Heart right ventricle (tissue), 16 donors: ENCODE data around the gene TMIE. TPM values are rescaled to one million over a fixed set of nuclear protein-coding genes. Genes with fewer than 3 reads are reported as not detected.

Experiments
- ATAC-seq, 8 donors: fragments of 200-7000 bp; cut with Tn5 transposase; one replicate each; pipeline ENCODE4 v1.9.1; 2020; ENCODE audit warnings: mild to moderate bottlenecking in 8 of 8, moderate library complexity in 8 of 8, moderate number of reproducible peaks in 1 of 8
- DNase-seq, 2 donors: peaks; one replicate each; pipeline ENCODE4 v3.0.0-alpha.2; 2020
- H3K27ac ChIP-seq, 10 donors: fragments of 200-600 bp; sonication (generic) in 2 of 10; one replicate each; pipeline versions ENCODE4 v1.5.0 to v1.8.0; 2020 to 2022; ENCODE audit warnings: mild to moderate bottlenecking in 3 of 10
- H3K27me3 ChIP-seq, 7 donors: fragments of 200-600 bp; one replicate each; pipeline ENCODE4 v1.8.0; 2021 to 2022; ENCODE audit warnings: mild to moderate bottlenecking in 2 of 7
- H3K36me3 ChIP-seq, 9 donors: fragments of 200-600 bp; sonication (generic) in 1 of 9; one replicate each; pipeline versions ENCODE4 v1.5.0 to v1.8.0; 2020 to 2022; ENCODE audit warnings: mild to moderate bottlenecking in 2 of 9
- H3K4me1 ChIP-seq, 9 donors: fragments of 200-600 bp; sonication (generic) in 1 of 9; one replicate each; pipeline versions ENCODE4 v1.5.0 to v1.8.0; 2020 to 2022; ENCODE audit warnings: mild to moderate bottlenecking in 4 of 9
- H3K4me3 ChIP-seq, 10 donors: fragments of 200-600 bp; sonication (generic) in 2 of 10; one replicate each; pipeline versions ENCODE4 v1.5.0 to v1.8.0; 2020 to 2022; ENCODE audit warnings: mild to moderate bottlenecking in 7 of 10, moderate library complexity in 2 of 10
- H3K9me3 ChIP-seq, 11 donors: fragments of 200-600 bp in 10 of 11; sonication (generic) in 2 of 11; one replicate each; pipeline versions ENCODE4 v1.5.0 to v1.8.0; 2013 to 2022; ENCODE audit warnings: mild to moderate bottlenecking in 2 of 11, control low read depth in 1 of 11, moderate library complexity in 1 of 11
- CTCF ChIP-seq, 9 donors: fragments of 200-600 bp; sonication (generic) in 2 of 9; IDR thresholded peaks; one replicate each; pipeline versions ENCODE4 v1.5.0 to v1.8.0; 2021 to 2022; ENCODE audit warnings: antibody characterized with exemption in 9 of 9, mild to moderate bottlenecking in 5 of 9, moderate library complexity in 1 of 9
- WGBS, 2 donors: extraction: QIAGEN DNeasy Blood & Tissue Kit; methylation state at CpG; one replicate each; pipeline ENCODE4 v1.1.7; 2013; ENCODE audit warnings: inconsistent platforms in 1 of 2; 5-methylcytosine and 5-hydroxymethylcytosine counted together
- intact Hi-C, 10 donors: fragments of 100-400 bp; cut with DNase I; formaldehyde crosslinking; loops; one replicate each; pipeline versions ENCODE4 v1.11.1 to v1.14.2; 2022
- polyA plus RNA-seq, 2 donors: library from polyadenylated mRNA; stranded (reverse); fragments of 200-250 nt; gene quantifications; one replicate each; pipeline ENCODE4 v1.2.3, GENCODE V29; 2013
- total RNA-seq, 10 donors: library from RNA; stranded (reverse); fragmentation: NEBNext Ultra II Directional in 3 of 10; extraction: Animal tissue kit (Norgen Biotek cat#: 25700) in 3 of 10; gene quantifications; one replicate each; pipeline versions ENCODE4 v1.2.1 to v1.2.4, GENCODE V29; 2021 to 2023
- donor health status: Arrhythmogenic right ventricular cardiomyopathy.
- donor health status: ischemic (EF 13 %, LVEDD 7.1; RV severe dilation, severe dysfunction).
- donor health status: healthy with polysubstance abuse.
- donor health status: DM: no; HTN: yes; CAD: no.
- donor health status: DM: no; HTN: no; CAD: no.
- donor health status: ischemic (EF 25% LVEDD 6.9; RV normal size, moderate dysfunction).
- donor health status: ischemic (EF 25% LVEDD 5.7; RV mildly dilated, moderate dysfunction).
- donor health status: healthy.
- donor health status: DM: yes; HTN: yes; CAD: no.
- donor health status: Ischemic cardiomyopathy.
- donor health status: ischemic (EF 35%, LVEDD 5.7; RV mildly dilated, moderate dysfunction).
- donor health status: nonischemic (EF 11% LVEDD 7.7; RV severe dilation, severe dysfunction).
- donor health status: DM: yes; HTN: yes; CAD: no.
- donor health status: PGD.
- donor health status: ischemic (EF 29% LVEDD 5.4; RV normal size, mild dysfunction).
- donor health status: nonischemic (EF 23%, LVEDD 6.1; RV moderate dilation, normal function).

TMIE gene
- total and polyA plus RNA-seq, 12 donors, result 0.21 to 1.2 (median 0.48) TPM; not detected in 1

GRCh38 chr3:46680298-46680826, 20.8 kb upstream of the TMIE start:
- Histone ChIP-seq H3K27ac (peak overlapping the region in 4 of 10 donors; percentile 0 to 70 (median 28)), H3K27me3 (no peaks in the 10 kb centered on the region), H3K36me3 (peaks cover 0 to 85% (median 14%) of the 10 kb centered on the region in 9 donors), H3K4me1 (peaks cover 2 to 42% (median 33%) of the 10 kb centered on the region in 9 donors), H3K9me3 (no peaks in the 10 kb centered on the region), H3K4me3 (no peak overlapping the region)
- 69 to 71% methylated on average over 9 of the region's 9 CpGs for WGBS, 2 donors
- intact Hi-C loops, result no loop called here
- TF ChIP-seq CTCF (IDR thresholded peaks at IDR 0.05), result no peak
- DNase-seq, result no peak
- peak in 6 of 8 donors; percentile 24 to 70 (median 34) for ATAC-seq

- H3K4me3 ChIP-seq, result no peak overlapping the region
- DNase-seq (no peak), ATAC-seq (no peak)
- TF ChIP-seq CTCF (IDR thresholded peaks at IDR 0.05), result no peak
- intact Hi-C loops, result no loop called here
- H3K27ac ChIP-seq, result peak overlapping the region in 4 of 10 donors; percentile 23 to 70 (median 44)
- H3K36me3 ChIP-seq, result peaks cover 0 to 85% (median 16%) of the 10 kb centered on the region in 9 donors
- 87 to 91% methylated on average over 10 of the region's 10 CpGs for WGBS, 2 donors
- H3K9me3 ChIP-seq, result no peaks in the 10 kb centered on the region
- no peaks in the 10 kb centered on the region for H3K27me3 ChIP-seq
- H3K4me1 ChIP-seq, result peaks cover 1 to 33% (median 25%) of the 10 kb centered on the region in 9 donors
Measured at GRCh38 chr3:46681387-46681786, 19.8 kb upstream of the TMIE start.

GRCh38 chr3:46681856-46682540, 19.2 kb upstream of the TMIE start:
- WGBS, 2 donors, result 85 to 87% methylated on average over 13 of the region's 13 CpGs
- intact Hi-C loops, result no loop called here
- Histone ChIP-seq H3K4me3 (no peak overlapping the region), H3K4me1 (peaks cover 0 to 27% (median 19%) of the 10 kb centered on the region in 9 donors), H3K27ac (no peak overlapping the region), H3K36me3 (peaks cover 0 to 87% (median 16%) of the 10 kb centered on the region in 9 donors), H3K27me3 (no peaks in the 10 kb centered on the region), H3K9me3 (no peaks in the 10 kb centered on the region)
- DNase-seq, result no peak
- no peak for TF ChIP-seq CTCF (IDR thresholded peaks at IDR 0.05)
- no peak for ATAC-seq

GRCh38 chr3:46682974-46683373, 18.2 kb upstream of the TMIE start:
- intact Hi-C loops, result no loop called here
- Histone ChIP-seq H3K4me1 (peaks cover 0 to 21% (median 14%) of the 10 kb centered on the region in 9 donors), H3K27me3 (no peaks in the 10 kb centered on the region), H3K9me3 (no peaks in the 10 kb centered on the region), H3K27ac (no peak overlapping the region), H3K4me3 (no peak overlapping the region), H3K36me3 (peaks cover 0 to 97% (median 23%) of the 10 kb centered on the region in 9 donors)
- ATAC-seq, result no peak
- no peak for DNase-seq
- WGBS, 2 donors, result 89 to 91% methylated on average over 11 of the region's 11 CpGs
- no peak for TF ChIP-seq CTCF (IDR thresholded peaks at IDR 0.05)
